Keratinocyte (primary cell): Measurements from ENCODE around the gene GOLGA8O. TPM values are rescaled to one million over a fixed set of nuclear protein-coding genes. Genes with fewer than 3 reads are reported as not detected.
"Not testable (repeated sequence)": the region's sequence is repeated elsewhere in the genome, so short reads cannot be mapped to it uniquely, and the experiment has no call there.

Experiments used
- DNase-seq: peaks from one replicate; pipeline ENCODE4 v3.0.0-alpha.2; 2011; ENCODE audit warnings: low read depth, missing footprints, low spot score
- FAIRE-seq: peaks from 2 replicates; lab custom pipeline; 2011; peaks lifted over from hg19 to GRCh38; lab: Jason Lieb, UNC
- H2AFZ ChIP-seq: 2 replicates; pipeline ENCODE4 v1.6.0; 2012; ENCODE audit warnings: low read length, control low read depth, inconsistent platforms; ENCODE audit not compliant: control insufficient read depth
- H3K27ac ChIP-seq: 2 replicates; pipeline ENCODE4 v1.5.1; 2011; ENCODE audit warnings: low read length; ENCODE audit not compliant: control insufficient read depth, insufficient read depth
- H3K27me3 ChIP-seq: 3 replicates; pipeline ENCODE4 v1.6.0; 2011; ENCODE audit warnings: low read length; ENCODE audit not compliant: control insufficient read depth, insufficient read depth; ENCODE audit errors: extremely low read depth
- H3K36me3 ChIP-seq, 2 experiments: 2 replicates in 1 of 2; 3 replicates in 1 of 2; pipeline ENCODE4 v1.5.1; 2011; ENCODE audit warnings: low read length in 2 of 2, mild to moderate bottlenecking in 1 of 2; ENCODE audit not compliant: control insufficient read depth in 2 of 2, insufficient read depth in 2 of 2; ENCODE audit errors: extremely low read depth in 1 of 2
- H3K4me1 ChIP-seq: 3 replicates; pipeline ENCODE4 v1.5.1; 2011; ENCODE audit warnings: low read length; ENCODE audit not compliant: control insufficient read depth, insufficient read depth; ENCODE audit errors: extremely low read depth
- H3K4me2 ChIP-seq: 3 replicates; pipeline ENCODE4 v1.6.0; 2011; ENCODE audit warnings: low read depth, low read length; ENCODE audit not compliant: control insufficient read depth, insufficient read depth; ENCODE audit errors: extremely low read depth
- H3K4me3 ChIP-seq, 3 experiments: fragments of 200-600 bp in 1 of 3; sonication (generic) in 1 of 3; 2 replicates in 2 of 3; 3 replicates in 1 of 3; pipeline ENCODE4 v1.5.1; 2011 to 2016; ENCODE audit warnings: low read length in 3 of 3, mild to moderate bottlenecking in 3 of 3, control low read depth in 2 of 3, inconsistent platforms in 1 of 3, low read depth in 1 of 3, mixed read lengths in 1 of 3, mixed run types in 1 of 3, moderate library complexity in 1 of 3; ENCODE audit not compliant: control insufficient read depth in 2 of 3, insufficient read depth in 2 of 3; ENCODE audit errors: extremely low read depth in 1 of 3
- H3K79me2 ChIP-seq: 2 replicates; pipeline ENCODE4 v1.6.0; 2012; ENCODE audit warnings: low read length; ENCODE audit not compliant: control insufficient read depth, insufficient read depth
- H3K9ac ChIP-seq: 3 replicates; pipeline ENCODE4 v1.6.0; 2011; ENCODE audit warnings: low read length; ENCODE audit not compliant: control insufficient read depth, insufficient read depth; ENCODE audit errors: extremely low read depth
- H3K9me1 ChIP-seq: 3 replicates; pipeline ENCODE4 v1.6.0; 2011; ENCODE audit warnings: low read length; ENCODE audit not compliant: control insufficient read depth, insufficient read depth; ENCODE audit errors: extremely low read depth
- H3K9me3 ChIP-seq: 2 replicates; pipeline ENCODE4 v1.5.1; 2012; ENCODE audit warnings: low read depth, low read length; ENCODE audit not compliant: control insufficient read depth
- H4K20me1 ChIP-seq: 3 replicates; pipeline ENCODE4 v1.6.0; 2011; ENCODE audit warnings: low read length; ENCODE audit not compliant: control insufficient read depth, insufficient read depth; ENCODE audit errors: extremely low read depth
- dilution Hi-C: fragments of 300-500 bp; cut with MboI; formaldehyde crosslinking; loops from one replicate; pipeline ENCODE4 v1.7.0; 2020; ENCODE audit warnings: low sequenced_read_pairs; ENCODE audit not compliant: extremely low pct_ligation_motif_present
- polyA minus RNA-seq, 3 experiments: library from RNA; depleted of rRNA, polyadenylated mRNA; stranded (reverse); fragments of >200 nt; gene quantifications; 1 replicate in 1 of 3; 2 replicates in 1 of 3; 3 replicates in 1 of 3; pipeline ENCODE4 v1.2.3, GENCODE V29; 2011
- polyA plus RNA-seq, 5 experiments: library from polyadenylated mRNA; depleted of rRNA in 3 of 5; stranded (reverse) in 3 of 5; stranded (forward) in 1 of 5; unstranded in 1 of 5; fragments of >200 nt; gene quantifications; 1 replicate in 1 of 5; 2 replicates in 3 of 5; 3 replicates in 1 of 5; pipeline versions ENCODE4 v1.2.1 to v1.2.3, GENCODE V29; 2011 to 2012; ENCODE audit warnings: missing spikeins in 2 of 5, low read depth in 1 of 5, low replicate concordance in 1 of 5

GOLGA8O gene, protein sequence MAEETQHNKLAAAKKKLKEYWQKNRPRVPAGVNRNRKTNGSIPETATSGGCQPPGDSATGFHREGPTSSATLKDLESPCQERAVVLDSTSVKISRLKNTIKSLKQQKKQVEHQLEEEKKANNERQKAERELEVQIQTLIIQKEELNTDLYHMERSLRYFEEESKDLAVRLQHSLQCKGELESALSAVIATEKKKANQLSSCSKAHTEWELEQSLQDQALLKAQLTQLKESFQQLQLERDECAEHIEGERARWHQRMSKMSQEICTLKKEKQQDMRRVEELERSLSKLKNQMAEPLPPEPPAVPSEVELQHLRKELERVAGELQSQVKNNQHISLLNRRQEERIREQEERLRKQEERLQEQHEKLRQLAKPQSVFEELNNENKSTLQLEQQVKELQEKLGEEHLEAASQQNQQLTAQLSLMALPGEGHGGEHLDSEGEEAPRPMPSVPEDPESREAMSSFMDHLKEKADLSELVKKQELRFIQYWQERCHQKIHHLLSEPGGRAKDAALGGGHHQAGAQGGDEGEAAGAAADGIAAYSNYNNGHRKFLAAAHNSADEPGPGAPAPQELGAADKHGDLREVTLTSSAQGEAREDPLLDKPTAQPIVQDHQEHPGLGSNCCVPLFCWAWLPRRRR
- polyA plus RNA-seq (0.07 to 0.35 TPM (median 0.14 TPM) in 3 replicates), polyA minus RNA-seq (not detected in 3 replicates)
- polyA plus RNA-seq (2011; ENCODE audit: low read depth), result 4.5 TPM
- 0.08 and 0.35 TPM in 2 replicates for polyA plus RNA-seq (2011; cell fraction: cytosol; rRNA removed)
- polyA plus RNA-seq (2011; cell fraction: nucleus; rRNA removed), result 0.20 and 0.61 TPM in 2 replicates
- polyA plus RNA-seq (2012; ENCODE audit: low replicate concordance), result 0.09 TPM in 1 of 2 replicates, not detected in the other
- polyA minus RNA-seq (2011; cell fraction: cytosol; rRNA and poly(A)+ RNA removed), result not detected
- polyA minus RNA-seq (2011; cell fraction: nucleus; rRNA and poly(A)+ RNA removed), result 0.47 TPM in 1 of 2 replicates, not detected in the other

DNA sequence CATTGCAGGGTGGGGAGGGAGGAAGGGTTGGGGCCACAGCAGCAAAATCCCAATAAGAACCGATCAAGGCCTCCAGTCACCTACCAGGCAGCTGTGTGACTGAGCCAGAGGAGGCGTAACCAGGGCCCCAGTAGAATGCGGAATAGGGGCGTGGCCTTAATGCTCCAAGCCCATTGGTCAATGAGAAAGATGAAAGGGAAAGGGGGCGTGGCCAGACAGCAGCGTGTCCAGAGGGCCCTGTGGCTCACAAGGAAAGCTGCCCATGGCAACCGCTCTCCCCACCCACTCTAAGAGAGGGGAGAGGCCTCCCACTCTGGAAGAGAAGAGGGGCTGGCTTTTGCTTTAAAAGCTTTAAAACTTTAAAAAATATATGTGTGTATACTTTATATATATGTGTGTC is at the start of gene GOLGA8O:
Gene GOLGA8O, minus strand, starts transcription at position 101 of the 400 bp plus-strand sequence. Its CDS starts 98 bp downstream, at position 3.
- H3K36me3 ChIP-seq, H3K79me2 ChIP-seq, H3K9me1 ChIP-seq, H3K27ac ChIP-seq, H2AFZ ChIP-seq, H4K20me1 ChIP-seq, H3K27me3 ChIP-seq, H3K9me3 ChIP-seq, H3K9ac ChIP-seq, H3K4me1 ChIP-seq, FAIRE-seq, DNase-seq, H3K4me3 ChIP-seq, dilution Hi-C loops, H3K4me2 ChIP-seq: not testable (repeated sequence)

DNA sequence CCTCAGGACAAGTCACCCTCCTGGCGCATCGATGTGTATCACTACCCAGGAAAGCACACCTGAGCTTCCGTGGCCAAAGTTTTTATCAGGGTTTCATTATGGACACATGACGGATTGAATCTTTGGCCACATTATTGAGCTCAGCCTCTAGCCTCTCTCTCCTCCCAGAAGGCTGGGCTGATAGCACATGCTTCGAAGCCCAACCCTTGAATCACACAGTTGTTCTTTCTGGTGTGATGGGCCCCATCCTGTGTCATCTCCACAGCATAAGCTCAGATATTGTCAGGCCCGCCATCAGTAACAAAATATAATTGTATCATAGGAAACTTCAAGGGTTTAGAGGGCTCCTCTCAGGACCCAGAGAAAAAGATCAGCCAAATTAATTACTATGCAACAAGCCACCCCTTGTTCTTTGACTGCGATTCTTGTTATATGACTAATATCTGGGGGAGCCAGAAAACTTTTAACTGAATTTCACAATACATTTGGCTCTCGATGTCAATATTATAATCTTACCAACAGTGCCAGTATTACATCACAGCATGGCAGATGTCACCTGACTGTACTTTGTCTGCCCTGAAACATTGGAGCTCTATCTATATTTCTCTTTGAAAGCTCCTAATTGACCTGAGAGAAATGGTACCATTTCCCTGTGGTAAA is 48.8 kb upstream of the GOLGA8O start:
- dilution Hi-C loops, result not testable (repeated sequence)
- peak; percentile 52 for FAIRE-seq

GRCh38 chr15:32502946-32503345 is 47.5 kb upstream of the GOLGA8O start:
- DNase-seq, H3K79me2 ChIP-seq, H3K4me2 ChIP-seq, H3K4me3 ChIP-seq, dilution Hi-C loops, H3K9me3 ChIP-seq, H3K4me1 ChIP-seq, H2AFZ ChIP-seq, H3K27ac ChIP-seq, H3K9ac ChIP-seq, H3K9me1 ChIP-seq, H4K20me1 ChIP-seq, FAIRE-seq, H3K36me3 ChIP-seq, H3K27me3 ChIP-seq: not testable (repeated sequence)

More for the DNA sequence above, 48.8 kb upstream of the GOLGA8O start:
- not testable (repeated sequence) for DNase-seq, H3K4me1 ChIP-seq, H3K9ac ChIP-seq, H3K79me2 ChIP-seq, H3K36me3 ChIP-seq, H3K4me3 ChIP-seq, H3K27ac ChIP-seq, H3K4me2 ChIP-seq, H4K20me1 ChIP-seq, H3K27me3 ChIP-seq, H3K9me3 ChIP-seq, H2AFZ ChIP-seq, H3K9me1 ChIP-seq

DNA sequence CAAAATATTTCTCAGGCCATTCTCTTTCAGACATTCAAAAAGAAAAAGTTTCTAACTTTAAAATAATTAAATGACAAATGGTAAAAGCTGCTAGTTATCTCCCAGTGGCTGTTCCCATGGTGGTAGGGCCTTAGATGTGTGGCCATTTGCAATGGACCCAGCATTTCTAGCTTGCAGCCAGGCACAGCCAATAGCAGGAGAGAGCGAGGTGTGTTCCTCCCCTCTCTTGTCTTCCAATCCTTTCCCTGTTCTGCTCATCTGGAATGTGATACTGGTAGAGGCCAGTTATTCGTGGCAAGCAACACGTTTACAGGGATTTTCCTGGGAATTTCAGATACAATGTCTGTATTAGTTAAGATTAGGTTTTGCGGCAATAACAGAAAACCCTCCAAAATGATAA is 37.3 kb upstream of the GOLGA8O start:
- H3K4me1 ChIP-seq, H3K4me2 ChIP-seq, H2AFZ ChIP-seq, DNase-seq, H3K9ac ChIP-seq, FAIRE-seq, H3K9me3 ChIP-seq, H3K4me3 ChIP-seq, dilution Hi-C loops, H4K20me1 ChIP-seq, H3K27ac ChIP-seq, H3K36me3 ChIP-seq, H3K27me3 ChIP-seq, H3K9me1 ChIP-seq, H3K79me2 ChIP-seq: not testable (repeated sequence)
